K562 (cell line): ENCODE data around the gene PSMA6. TPM values are rescaled to one million over a fixed set of nuclear protein-coding genes. Genes with fewer than 3 reads are reported as not detected.
A peak's percentile ranks its signal among the peaks of the same experiment; 100 is the strongest.

Experiments used
- ARHGAP35 ChIP-seq: fragments of 450-650 bp; IDR thresholded peaks from 2 replicates; pipeline ENCODE4 v1.6.1; 2018; ENCODE audit not compliant: partially characterized antibody
- BRD4 ChIP-seq: fragments of 200-600 bp; sonication (generic); IDR thresholded peaks from 2 replicates; pipeline ENCODE4 v1.6.1; 2017; ENCODE audit warnings: inconsistent platforms
- EGR1 ChIP-seq: fragments of 450-650 bp; conservative IDR thresholded peaks from 2 replicates; pipeline ENCODE4 v1.6.1; 2017; ENCODE audit warnings: mild to moderate bottlenecking
- ESRRA ChIP-seq: fragments of 450-650 bp; IDR thresholded peaks from 2 replicates; pipeline ENCODE4 v1.6.1; 2014; ENCODE audit warnings: low read depth, mild to moderate bottlenecking, moderate library complexity, borderline replicate concordance
- FOXK2 ChIP-seq, 2 experiments: fragments of 450-650 bp; IDR thresholded peaks in 1 of 2; conservative IDR thresholded peaks in 1 of 2; 2 replicates each; pipeline ENCODE4 v1.6.1; 2016; ENCODE audit warnings: low read depth in 2 of 2, mild to moderate bottlenecking in 1 of 2
- KDM1A ChIP-seq, 2 experiments: fragments of 450-650 bp; IDR thresholded peaks; 2 replicates each; pipeline ENCODE4 v1.6.1; 2016; ENCODE audit warnings: mild to moderate bottlenecking in 2 of 2
- L3MBTL2 ChIP-seq: fragments of 450-650 bp; IDR thresholded peaks from 2 replicates; pipeline ENCODE4 v1.6.1; 2016; ENCODE audit warnings: mild to moderate bottlenecking, moderate library complexity
- NR2F6 ChIP-seq: fragments of 450-650 bp; formaldehyde crosslinking; IDR thresholded peaks from 2 replicates; pipeline ENCODE4 v1.4.0; 2020; ENCODE audit warnings: mild to moderate bottlenecking
- POLR2A ChIP-seq: fragments of 450-650 bp; conservative IDR thresholded peaks from 2 replicates; pipeline ENCODE4 v1.6.1; 2016
- POLR2AphosphoS5 ChIP-seq: IDR thresholded peaks from 2 replicates; pipeline ENCODE4 v1.6.1; 2011; ENCODE audit warnings: mild to moderate bottlenecking, low read depth, low read length, moderate library complexity; ENCODE audit not compliant: control insufficient read depth, insufficient read depth
- RNF2 ChIP-seq: sonication (generic); IDR thresholded peaks from 2 replicates; pipeline ENCODE4 v1.6.1; 2016
- TCF7L2 ChIP-seq: fragments of 150-350 bp; IDR thresholded peaks from 2 replicates; pipeline ENCODE4 v1.6.1; 2016; ENCODE audit warnings: low read depth, mild to moderate bottlenecking, low read length, moderate library complexity
- ZC3H11A ChIP-seq: IDR thresholded peaks from 2 replicates; pipeline ENCODE4 v1.6.1; 2012; ENCODE audit warnings: low read depth, low read length, improper control_type of control experiment
- ZZZ3 ChIP-seq: fragments of 450-650 bp; IDR thresholded peaks from 2 replicates; pipeline ENCODE4 v1.6.1; 2016; ENCODE audit warnings: antibody characterized with exemption, mild to moderate bottlenecking, moderate library complexity
- polyA plus RNA-seq, 8 experiments: library from polyadenylated mRNA; depleted of rRNA in 4 of 8; stranded (reverse) in 5 of 8; unstranded in 3 of 8; fragments of >200 nt; fragmentation: Nextera tagmentation in 2 of 8; fragmentation: Illumina TruSeq in 1 of 8; extraction: Ambion mirVana in 2 of 8; extraction: Trizol in 1 of 8; gene quantifications; 2 replicates each; pipeline versions ENCODE4 v1.2.1 to v1.2.3, GENCODE V29; 2011 to 2014; ENCODE audit warnings: inconsistent platforms in 1 of 8, missing spikeins in 1 of 8
- total RNA-seq, 7 experiments: library from RNA; depleted of rRNA in 6 of 7; stranded (reverse); fragments of >200 nt in 6 of 7; fragmentation: Illumina TruSeq in 2 of 7; extraction: Trizol in 2 of 7; gene quantifications; 2 replicates each; pipeline versions ENCODE4 v1.2.1 to v1.2.3, GENCODE V29; 2011 to 2021; ENCODE audit warnings: low replicate concordance in 1 of 7
- TF ChIP-seq, protein P1 (sequence below): fragments of 250-450 bp; sonication (Bioruptor Pico); IDR thresholded peaks from 2 replicates; pipeline ENCODE4 v1.4.0; 2020; ENCODE audit warnings: mild to moderate bottlenecking, moderate library complexity
- TF ChIP-seq, protein P2 (sequence below): fragments of 450-650 bp; IDR thresholded peaks from 2 replicates; pipeline ENCODE4 v1.6.1; 2017; ENCODE audit warnings: antibody characterized with exemption
- TF ChIP-seq, protein P3 (sequence below): IDR thresholded peaks from 2 replicates; pipeline ENCODE4 v1.6.1; 2011; ENCODE audit warnings: borderline replicate concordance, low read depth, mild to moderate bottlenecking, moderate library complexity, low read length; ENCODE audit not compliant: insufficient read depth, poor library complexity, severe bottlenecking
- TF ChIP-seq, protein P4 (sequence below): sonication (generic); formaldehyde crosslinking; IDR thresholded peaks from 2 replicates; pipeline ENCODE4 v1.8.1; 2023; ENCODE audit warnings: missing genetic modification reagents, mild to moderate bottlenecking, borderline replicate concordance

Gene PSMA6
- total and polyA plus RNA-seq, 9 of the 15 experiments (the other 6 are each of a cell fraction or from before 2014, with no cell fraction given): 210 to 952 (median 288) TPM

DNA sequence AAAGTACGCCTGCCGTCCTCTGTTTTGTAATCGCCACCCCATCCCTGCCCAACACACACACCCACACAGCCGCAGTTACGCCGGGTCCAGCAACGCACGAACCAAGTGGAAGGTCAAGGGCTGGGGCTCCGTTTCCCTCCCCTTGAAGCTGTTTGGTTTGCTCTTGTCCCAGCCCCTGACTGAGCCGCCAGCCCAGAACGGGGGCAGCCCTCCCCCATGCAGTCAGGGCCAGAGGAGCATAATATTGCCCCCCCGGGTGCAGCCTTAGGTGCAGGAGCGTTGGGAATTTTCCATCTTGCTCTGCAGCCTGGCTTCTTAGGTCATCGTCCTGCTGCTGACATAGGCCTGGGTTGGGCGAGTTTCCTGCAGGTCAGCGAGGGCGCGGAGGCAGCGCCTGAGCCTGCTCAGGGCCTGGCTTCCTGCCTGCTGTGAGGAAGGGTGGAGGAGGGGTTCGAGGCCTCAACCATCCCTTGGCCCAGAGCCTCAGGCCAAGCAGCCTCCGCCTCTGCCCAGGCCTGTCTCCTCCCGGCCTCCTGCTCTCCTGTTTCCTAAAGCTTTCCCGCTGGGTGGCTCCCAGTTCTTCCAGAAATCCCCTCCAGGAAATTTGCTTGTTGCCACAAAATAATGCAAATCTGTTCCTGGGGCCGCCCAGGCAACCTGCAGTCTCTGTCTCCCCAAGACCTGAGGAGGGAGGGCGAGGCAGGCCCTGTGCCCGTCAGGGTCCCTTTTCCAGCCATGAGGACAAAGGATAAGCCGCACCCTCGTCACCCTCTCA is 44.5 kb downstream of the PSMA6 start (continued):
- no peak for TF ChIP-seq ESRRA
- no peak for TF ChIP-seq ZC3H11A
- TF ChIP-seq NR2F6 (CRISPR knock-in tag): no peak
- 0 out of 4 replicates have a peak, but pooled peaks of 1 of the 2 experiments have one; percentile 14 for TF ChIP-seq KDM1A (IDR thresholded peaks at IDR 0.05)
- TF ChIP-seq BRD4: no peak
- TF ChIP-seq, protein P1, sequence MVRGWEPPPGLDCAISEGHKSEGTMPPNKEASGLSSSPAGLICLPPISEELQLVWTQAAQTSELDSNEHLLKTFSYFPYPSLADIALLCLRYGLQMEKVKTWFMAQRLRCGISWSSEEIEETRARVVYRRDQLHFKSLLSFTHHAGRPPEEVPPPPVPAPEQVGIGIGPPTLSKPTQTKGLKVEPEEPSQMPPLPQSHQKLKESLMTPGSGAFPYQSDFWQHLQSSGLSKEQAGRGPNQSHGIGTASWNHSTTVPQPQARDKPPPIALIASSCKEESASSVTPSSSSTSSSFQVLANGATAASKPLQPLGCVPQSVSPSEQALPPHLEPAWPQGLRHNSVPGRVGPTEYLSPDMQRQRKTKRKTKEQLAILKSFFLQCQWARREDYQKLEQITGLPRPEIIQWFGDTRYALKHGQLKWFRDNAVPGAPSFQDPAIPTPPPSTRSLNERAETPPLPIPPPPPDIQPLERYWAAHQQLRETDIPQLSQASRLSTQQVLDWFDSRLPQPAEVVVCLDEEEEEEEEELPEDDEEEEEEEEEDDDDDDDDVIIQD (CRISPR knock-in tag): no peak
- no peak for TF ChIP-seq ZZZ3
- peak; percentile 46; the same call in 1 of the 2 replicates for TF ChIP-seq POLR2AphosphoS5
- no peak for TF ChIP-seq ARHGAP35
- TF ChIP-seq, protein P2, sequence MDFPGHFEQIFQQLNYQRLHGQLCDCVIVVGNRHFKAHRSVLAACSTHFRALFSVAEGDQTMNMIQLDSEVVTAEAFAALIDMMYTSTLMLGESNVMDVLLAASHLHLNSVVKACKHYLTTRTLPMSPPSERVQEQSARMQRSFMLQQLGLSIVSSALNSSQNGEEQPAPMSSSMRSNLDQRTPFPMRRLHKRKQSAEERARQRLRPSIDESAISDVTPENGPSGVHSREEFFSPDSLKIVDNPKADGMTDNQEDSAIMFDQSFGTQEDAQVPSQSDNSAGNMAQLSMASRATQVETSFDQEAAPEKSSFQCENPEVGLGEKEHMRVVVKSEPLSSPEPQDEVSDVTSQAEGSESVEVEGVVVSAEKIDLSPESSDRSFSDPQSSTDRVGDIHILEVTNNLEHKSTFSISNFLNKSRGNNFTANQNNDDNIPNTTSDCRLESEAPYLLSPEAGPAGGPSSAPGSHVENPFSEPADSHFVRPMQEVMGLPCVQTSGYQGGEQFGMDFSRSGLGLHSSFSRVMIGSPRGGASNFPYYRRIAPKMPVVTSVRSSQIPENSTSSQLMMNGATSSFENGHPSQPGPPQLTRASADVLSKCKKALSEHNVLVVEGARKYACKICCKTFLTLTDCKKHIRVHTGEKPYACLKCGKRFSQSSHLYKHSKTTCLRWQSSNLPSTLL: no peak
- peak; percentile 83 for TF ChIP-seq EGR1
- TF ChIP-seq POLR2A: 0 out of 2 replicates have a peak, but pooled peaks have one; percentile 37
- TF ChIP-seq L3MBTL2: peak; percentile 53
- TF ChIP-seq FOXK2 (conservative IDR thresholded peaks at IDR 0.05 in 1 of 2, IDR thresholded peaks at IDR 0.05 in 1 of 2; ENCODE audit: low read depth in 2 of 2): peak in 1 of 2 experiments; percentile 43; a peak in 1 of 4 replicates
- TF ChIP-seq TCF7L2: no peak
- TF ChIP-seq RNF2: no peak
- TF ChIP-seq, protein P3, sequence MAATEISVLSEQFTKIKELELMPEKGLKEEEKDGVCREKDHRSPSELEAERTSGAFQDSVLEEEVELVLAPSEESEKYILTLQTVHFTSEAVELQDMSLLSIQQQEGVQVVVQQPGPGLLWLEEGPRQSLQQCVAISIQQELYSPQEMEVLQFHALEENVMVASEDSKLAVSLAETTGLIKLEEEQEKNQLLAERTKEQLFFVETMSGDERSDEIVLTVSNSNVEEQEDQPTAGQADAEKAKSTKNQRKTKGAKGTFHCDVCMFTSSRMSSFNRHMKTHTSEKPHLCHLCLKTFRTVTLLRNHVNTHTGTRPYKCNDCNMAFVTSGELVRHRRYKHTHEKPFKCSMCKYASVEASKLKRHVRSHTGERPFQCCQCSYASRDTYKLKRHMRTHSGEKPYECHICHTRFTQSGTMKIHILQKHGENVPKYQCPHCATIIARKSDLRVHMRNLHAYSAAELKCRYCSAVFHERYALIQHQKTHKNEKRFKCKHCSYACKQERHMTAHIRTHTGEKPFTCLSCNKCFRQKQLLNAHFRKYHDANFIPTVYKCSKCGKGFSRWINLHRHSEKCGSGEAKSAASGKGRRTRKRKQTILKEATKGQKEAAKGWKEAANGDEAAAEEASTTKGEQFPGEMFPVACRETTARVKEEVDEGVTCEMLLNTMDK: no peak
- TF ChIP-seq, protein P4, sequence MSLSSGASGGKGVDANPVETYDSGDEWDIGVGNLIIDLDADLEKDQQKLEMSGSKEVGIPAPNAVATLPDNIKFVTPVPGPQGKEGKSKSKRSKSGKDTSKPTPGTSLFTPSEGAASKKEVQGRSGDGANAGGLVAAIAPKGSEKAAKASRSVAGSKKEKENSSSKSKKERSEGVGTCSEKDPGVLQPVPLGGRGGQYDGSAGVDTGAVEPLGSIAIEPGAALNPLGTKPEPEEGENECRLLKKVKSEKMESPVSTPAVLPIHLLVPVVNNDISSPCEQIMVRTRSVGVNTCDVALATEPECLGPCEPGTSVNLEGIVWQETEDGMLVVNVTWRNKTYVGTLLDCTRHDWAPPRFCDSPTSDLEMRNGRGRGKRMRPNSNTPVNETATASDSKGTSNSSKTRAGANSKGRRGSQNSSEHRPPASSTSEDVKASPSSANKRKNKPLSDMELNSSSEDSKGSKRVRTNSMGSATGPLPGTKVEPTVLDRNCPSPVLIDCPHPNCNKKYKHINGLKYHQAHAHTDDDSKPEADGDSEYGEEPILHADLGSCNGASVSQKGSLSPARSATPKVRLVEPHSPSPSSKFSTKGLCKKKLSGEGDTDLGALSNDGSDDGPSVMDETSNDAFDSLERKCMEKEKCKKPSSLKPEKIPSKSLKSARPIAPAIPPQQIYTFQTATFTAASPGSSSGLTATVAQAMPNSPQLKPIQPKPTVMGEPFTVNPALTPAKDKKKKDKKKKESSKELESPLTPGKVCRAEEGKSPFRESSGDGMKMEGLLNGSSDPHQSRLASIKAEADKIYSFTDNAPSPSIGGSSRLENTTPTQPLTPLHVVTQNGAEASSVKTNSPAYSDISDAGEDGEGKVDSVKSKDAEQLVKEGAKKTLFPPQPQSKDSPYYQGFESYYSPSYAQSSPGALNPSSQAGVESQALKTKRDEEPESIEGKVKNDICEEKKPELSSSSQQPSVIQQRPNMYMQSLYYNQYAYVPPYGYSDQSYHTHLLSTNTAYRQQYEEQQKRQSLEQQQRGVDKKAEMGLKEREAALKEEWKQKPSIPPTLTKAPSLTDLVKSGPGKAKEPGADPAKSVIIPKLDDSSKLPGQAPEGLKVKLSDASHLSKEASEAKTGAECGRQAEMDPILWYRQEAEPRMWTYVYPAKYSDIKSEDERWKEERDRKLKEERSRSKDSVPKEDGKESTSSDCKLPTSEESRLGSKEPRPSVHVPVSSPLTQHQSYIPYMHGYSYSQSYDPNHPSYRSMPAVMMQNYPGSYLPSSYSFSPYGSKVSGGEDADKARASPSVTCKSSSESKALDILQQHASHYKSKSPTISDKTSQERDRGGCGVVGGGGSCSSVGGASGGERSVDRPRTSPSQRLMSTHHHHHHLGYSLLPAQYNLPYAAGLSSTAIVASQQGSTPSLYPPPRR (CRISPR knock-in tag): no peak
